NOMO-1 (cell line): ENCODE measurements around the gene MBD4.
"Not testable (repeated sequence)": the region's sequence is repeated elsewhere in the genome, so short reads cannot be mapped to it uniquely, and the experiment has no call there.

Experiments
- DNase-seq, 2 experiments: peaks; one replicate each; lab custom pipeline; 2025; ENCODE audit not compliant: unreplicated experiment in 2 of 2; lab: John Stamatoyannopoulos, UW

MBD4 gene

GRCh38 chr3:129385507-129385906 lies 54.2 kb downstream of the MBD4 start:
- not testable (repeated sequence) for DNase-seq

- DNase-seq: no peak
Measured at GRCh38 chr3:129384594-129385323, 55.0 kb downstream of the MBD4 start.

- DNase-seq: not testable (repeated sequence)
Measured at GRCh38 chr3:129384103-129384502, 55.6 kb downstream of the MBD4 start.

- DNase-seq: peak; percentile 54 to 64
Measured at GRCh38 chr3:129383292-129383860, 56.4 kb downstream of the MBD4 start.

- DNase-seq: no peak
Measured at GRCh38 chr3:129382366-129382765, 57.4 kb downstream of the MBD4 start.
